C4-2B (cell line): ENCODE measurements around the gene MRPL24.

Experiments used
- H3K27ac ChIP-seq: fragments of 450-650 bp; 2 replicates; pipeline ENCODE4 v1.5.1; 2017
- ZFX ChIP-seq: fragments of 450-650 bp; IDR thresholded peaks from 2 replicates; pipeline ENCODE4 v1.6.1; 2017
- TF ChIP-seq, protein P1 (sequence below): fragments of 450-650 bp; conservative IDR thresholded peaks from 2 replicates; pipeline ENCODE4 v1.5.1; 2017; ENCODE audit warnings: mild to moderate bottlenecking

The MRPL24 gene

DNA sequence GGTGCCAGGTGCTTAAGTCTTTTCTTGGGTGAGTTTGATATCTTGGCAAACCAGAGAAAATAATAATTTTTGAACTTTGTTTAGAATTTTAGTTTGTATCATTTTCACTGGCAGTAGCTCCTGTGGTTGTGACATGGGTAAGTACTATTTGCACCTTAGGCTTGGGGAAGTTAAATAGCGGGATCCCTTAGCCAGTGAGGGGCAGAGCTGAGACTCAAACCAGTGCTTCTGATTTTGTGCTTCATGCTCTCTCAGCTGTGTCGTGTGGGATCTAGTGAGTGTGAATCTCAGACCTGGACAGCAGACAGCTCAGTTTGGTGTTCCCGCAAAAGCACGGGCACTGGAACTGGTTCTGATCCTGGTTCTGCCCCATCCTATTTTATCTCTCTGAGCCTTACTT is 36.1 kb upstream of the MRPL24 start:
- TF ChIP-seq ZFX = no peak
- TF ChIP-seq, protein P1, sequence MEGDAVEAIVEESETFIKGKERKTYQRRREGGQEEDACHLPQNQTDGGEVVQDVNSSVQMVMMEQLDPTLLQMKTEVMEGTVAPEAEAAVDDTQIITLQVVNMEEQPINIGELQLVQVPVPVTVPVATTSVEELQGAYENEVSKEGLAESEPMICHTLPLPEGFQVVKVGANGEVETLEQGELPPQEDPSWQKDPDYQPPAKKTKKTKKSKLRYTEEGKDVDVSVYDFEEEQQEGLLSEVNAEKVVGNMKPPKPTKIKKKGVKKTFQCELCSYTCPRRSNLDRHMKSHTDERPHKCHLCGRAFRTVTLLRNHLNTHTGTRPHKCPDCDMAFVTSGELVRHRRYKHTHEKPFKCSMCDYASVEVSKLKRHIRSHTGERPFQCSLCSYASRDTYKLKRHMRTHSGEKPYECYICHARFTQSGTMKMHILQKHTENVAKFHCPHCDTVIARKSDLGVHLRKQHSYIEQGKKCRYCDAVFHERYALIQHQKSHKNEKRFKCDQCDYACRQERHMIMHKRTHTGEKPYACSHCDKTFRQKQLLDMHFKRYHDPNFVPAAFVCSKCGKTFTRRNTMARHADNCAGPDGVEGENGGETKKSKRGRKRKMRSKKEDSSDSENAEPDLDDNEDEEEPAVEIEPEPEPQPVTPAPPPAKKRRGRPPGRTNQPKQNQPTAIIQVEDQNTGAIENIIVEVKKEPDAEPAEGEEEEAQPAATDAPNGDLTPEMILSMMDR = no peak
- H3K27ac ChIP-seq = no peak overlapping the region

DNA sequence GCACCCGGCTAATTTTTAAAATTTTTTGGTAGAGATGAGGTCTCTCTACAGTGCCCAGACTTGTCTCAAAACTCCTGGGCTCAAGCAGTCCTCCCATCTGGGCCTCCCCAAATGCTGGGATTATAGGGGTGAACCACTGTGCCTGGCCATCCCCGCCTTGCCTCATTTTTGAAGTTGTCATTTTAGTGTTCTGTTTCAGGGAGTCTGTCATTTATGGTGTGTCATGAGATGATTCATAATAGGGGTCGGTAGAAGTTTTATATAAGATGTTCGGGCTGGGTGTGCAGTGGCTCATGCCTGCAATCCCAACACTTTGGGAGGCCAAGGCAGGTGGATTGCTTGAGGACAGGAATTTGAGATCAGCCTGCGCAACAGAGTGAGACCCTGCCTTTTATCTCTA is 34.9 kb upstream of the MRPL24 start:
- no peak overlapping the region for H3K27ac ChIP-seq
- no peak for TF ChIP-seq ZFX
- TF ChIP-seq, protein P1 = no peak

DNA sequence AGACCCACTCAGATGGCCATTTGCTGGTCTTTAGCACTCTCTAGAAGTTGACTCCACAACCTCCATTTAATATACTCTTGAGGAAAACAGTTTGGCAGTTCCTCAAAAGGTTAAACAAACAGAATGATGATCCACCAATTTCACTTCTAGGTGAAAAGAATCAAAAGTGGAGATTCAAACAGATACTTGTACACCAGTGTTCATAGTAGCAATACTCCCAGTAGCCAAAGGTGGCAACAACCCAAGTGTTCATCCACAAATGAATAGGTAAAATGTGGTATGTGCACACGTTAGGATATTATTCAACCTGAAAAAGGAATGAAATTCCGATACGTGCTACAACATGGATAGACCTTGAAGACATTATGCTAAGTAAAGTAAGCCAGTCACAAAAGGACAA is 32.7 kb upstream of the MRPL24 start:
- H3K27ac ChIP-seq = no peak overlapping the region
- no peak for TF ChIP-seq ZFX
- TF ChIP-seq, protein P1 = no peak

DNA sequence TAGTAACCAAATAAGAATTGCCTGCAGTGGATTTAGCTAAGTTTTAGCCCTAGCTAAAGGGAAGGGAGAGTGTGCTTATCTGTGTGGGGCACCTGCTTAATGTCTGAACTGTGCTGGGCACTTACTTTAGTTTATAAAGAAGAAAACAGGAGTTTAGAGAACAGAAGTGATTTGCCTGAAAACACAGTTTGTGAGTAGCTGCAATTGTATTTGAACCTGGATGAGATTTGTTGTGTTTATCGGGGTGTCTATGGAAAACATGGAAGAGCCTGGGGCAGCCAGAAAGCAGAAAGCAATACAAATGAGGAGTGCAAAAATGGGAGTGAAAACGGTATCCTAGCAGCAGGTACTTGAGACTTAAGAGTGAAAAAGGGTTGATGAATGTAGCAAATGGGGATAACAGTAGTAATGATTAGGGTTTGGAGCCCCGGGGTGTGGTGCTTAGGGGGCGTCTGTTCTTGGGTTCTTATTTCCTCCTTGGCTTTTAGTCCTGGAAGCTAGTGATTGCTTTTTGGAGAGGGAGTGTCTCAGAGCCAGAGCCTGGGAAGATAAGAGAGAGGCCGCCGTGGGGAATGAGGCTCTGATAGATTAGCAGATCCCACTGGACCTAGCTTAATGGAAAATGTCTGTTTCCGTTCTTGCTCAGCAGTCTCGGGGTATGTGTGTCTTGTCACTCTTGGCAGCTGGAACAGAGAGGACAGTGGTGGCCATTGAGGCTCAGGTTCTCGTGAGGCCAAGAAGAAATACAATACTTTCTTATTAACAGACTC is 32.0 kb upstream of the MRPL24 start:
- TF ChIP-seq, protein P1 = no peak
- TF ChIP-seq ZFX = no peak
- H3K27ac ChIP-seq = no peak overlapping the region

DNA sequence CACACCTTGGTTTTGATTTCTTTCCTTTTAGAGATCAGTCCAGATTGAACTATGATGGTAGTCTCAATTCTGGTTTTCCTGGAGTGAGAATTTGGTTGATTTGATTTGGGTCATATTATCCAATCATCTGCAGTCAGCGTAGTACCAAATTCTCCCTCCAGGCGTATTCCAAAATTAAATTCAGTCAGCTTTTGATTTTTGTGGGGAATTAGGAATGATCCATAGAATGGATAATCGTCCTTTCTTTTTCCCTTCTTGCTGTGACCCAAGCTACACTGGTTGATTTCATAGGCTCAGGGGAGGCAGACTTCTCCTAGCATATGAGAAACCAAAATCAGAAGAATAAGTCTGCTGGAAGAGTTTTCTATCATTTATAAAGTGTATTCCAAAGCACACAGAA is 31.3 kb upstream of the MRPL24 start:
- no peak overlapping the region for H3K27ac ChIP-seq
- TF ChIP-seq ZFX = no peak
- TF ChIP-seq, protein P1 = no peak

DNA sequence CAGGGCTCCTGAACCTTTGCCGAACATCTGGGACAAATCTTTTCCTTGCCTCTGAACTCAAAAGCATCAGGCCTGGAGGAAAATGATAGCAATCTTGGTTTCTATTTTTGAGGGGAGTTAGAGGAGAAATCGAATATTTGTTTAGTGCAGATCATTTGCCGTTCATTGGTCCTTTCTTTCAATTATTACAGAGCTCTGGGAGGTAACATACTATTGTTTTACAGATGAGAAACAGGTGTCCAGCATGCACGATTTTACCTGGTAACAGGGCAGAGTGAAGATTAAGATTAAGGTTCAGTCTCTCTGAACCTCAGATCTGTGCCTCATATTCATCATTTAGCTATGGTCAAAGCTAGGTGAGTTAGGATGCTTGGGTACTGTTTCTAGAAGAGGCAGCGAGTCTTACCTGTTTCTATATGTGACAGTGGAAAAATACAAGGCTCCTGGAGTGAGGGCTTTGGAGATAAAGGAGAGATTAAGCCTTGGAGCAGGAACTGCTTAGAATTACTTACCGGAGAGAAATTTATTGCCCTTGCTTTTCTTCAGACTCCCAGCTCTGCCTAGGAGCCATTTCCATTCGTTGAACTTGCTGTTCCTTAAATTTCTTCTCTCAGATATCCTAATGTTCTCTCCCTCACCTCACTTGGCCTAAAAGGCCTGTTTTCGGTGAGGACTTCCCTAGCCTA is 27.9 kb upstream of the MRPL24 start:
- TF ChIP-seq, protein P1 = no peak
- TF ChIP-seq ZFX = no peak

DNA sequence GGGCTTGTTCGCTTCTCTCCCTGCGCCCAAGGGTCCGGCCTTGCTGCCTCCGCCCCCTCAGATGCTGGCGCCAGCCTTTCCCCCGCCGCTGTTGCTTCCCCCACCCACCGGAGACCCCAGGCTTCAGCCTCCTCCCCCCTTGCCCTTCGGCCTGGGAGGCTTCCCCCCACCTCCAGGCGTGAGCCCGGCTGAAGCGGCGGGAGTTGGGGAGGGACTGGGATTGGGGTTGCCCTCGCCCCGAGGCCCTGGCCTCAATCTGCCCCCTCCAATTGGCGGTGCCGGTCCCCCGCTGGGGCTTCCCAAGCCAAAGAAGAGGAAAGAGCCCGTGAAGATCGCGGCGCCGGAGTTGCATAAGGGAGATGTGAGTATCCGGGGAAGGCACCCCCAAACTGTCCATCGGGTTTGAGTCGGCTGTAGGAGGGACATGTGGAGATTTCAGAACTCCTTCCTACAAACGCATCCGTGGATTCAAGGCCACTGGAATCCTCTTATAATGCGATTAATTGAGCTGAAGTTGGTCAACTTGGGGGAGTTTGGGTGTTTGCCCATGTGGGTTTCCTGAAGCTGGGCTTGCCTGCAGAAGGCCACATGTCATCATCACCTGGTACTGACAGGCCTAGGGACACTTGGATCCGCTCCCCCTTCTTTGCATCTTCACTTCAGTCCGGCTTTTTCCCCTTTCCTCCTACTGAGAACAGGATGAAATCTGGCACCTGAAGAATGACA is 27.2 kb upstream of the MRPL24 start:
- TF ChIP-seq, protein P1 = no peak
- TF ChIP-seq ZFX = peak; percentile 80
- H3K27ac ChIP-seq = peak overlapping the region; percentile 89

More for the DNA sequence above, 27.9 kb upstream of the MRPL24 start:
- H3K27ac ChIP-seq = peak overlapping the region; percentile 89
